Measurements from ENCODE around the gene CFAP221. TPM values are rescaled to one million over a fixed set of nuclear protein-coding genes. Genes with fewer than 3 reads are reported as not detected.
A peak's percentile ranks its signal among the peaks of the same experiment; 100 is the strongest.

CFAP221 gene
- total RNA-seq, 1 donor from 2014 or later = 1.8 TPM

GRCh38 chr2:119629323-119629825 lies 85.1 kb downstream of the CFAP221 start:
- no peak for DNase-seq (ENCODE audit: low spot score)
- ATAC-seq = no peak
- intact Hi-C loops (cut with DNase I) = no loop called here

GRCh38 chr2:119630121-119630520 lies 85.9 kb downstream of the CFAP221 start:
- ATAC-seq (no peak), DNase-seq (ENCODE audit: low spot score) (no peak)
- intact Hi-C loops (cut with DNase I) = no loop called here

- ATAC-seq = peak; percentile 46
- DNase-seq (ENCODE audit: low spot score) = no peak
- intact Hi-C loops (cut with DNase I) = no loop called here
These were observed 93.1 kb downstream of the CFAP221 start for GRCh38 chr2:119637371-119637770.

GRCh38 chr2:119638246-119638645 lies 94.0 kb downstream of the CFAP221 start:
- intact Hi-C loops (cut with DNase I) = no loop called here
- no peak for DNase-seq (ENCODE audit: low spot score)
- ATAC-seq = no peak

GRCh38 chr2:119638685-119639554 lies 94.7 kb downstream of the CFAP221 start:
- ATAC-seq (no peak), DNase-seq (ENCODE audit: low spot score) (no peak)
- intact Hi-C loops (cut with DNase I) = no loop called here

- DNase-seq (ENCODE audit: low spot score) = peak; percentile 84
- ATAC-seq = peak; percentile 89
- intact Hi-C loops (cut with DNase I) = no loop called here
These were observed 97.5 kb downstream of the CFAP221 start for GRCh38 chr2:119641562-119642258.

GRCh38 chr2:119644186-119644585 lies 99.9 kb downstream of the CFAP221 start:
- intact Hi-C loops (cut with DNase I) = no loop called here
- DNase-seq (ENCODE audit: low spot score) = no peak
- ATAC-seq = no peak

- intact Hi-C loops (cut with DNase I) = no loop called here
- ATAC-seq (no peak), DNase-seq (ENCODE audit: low spot score) (no peak)
These were observed 101.1 kb downstream of the CFAP221 start for GRCh38 chr2:119645173-119645855.

GRCh38 chr2:119646149-119646548 lies 101.9 kb downstream of the CFAP221 start:
- intact Hi-C loops (cut with DNase I) = no loop called here
- no peak for DNase-seq (ENCODE audit: low spot score)
- no peak for ATAC-seq

- ATAC-seq = no peak
- no peak for DNase-seq (ENCODE audit: low spot score)
- intact Hi-C loops (cut with DNase I) = no loop called here
These were observed 103.4 kb downstream of the CFAP221 start for GRCh38 chr2:119647440-119648169.

GRCh38 chr2:119649364-119649917 lies 105.2 kb downstream of the CFAP221 start:
- DNase-seq (ENCODE audit: low spot score) (no peak), ATAC-seq (no peak)
- intact Hi-C loops (cut with DNase I) = no loop called here

GRCh38 chr2:119650206-119650605 lies 106.0 kb downstream of the CFAP221 start:
- intact Hi-C loops (cut with DNase I) = no loop called here
- DNase-seq (ENCODE audit: low spot score) = no peak

GRCh38 chr2:119650846-119651370 lies 106.7 kb downstream of the CFAP221 start:
- no peak for DNase-seq (ENCODE audit: low spot score)
- intact Hi-C loops (cut with DNase I) = no loop called here
- ATAC-seq = no peak

More at GRCh38 chr2:119650206-119650605, 106.0 kb downstream of the CFAP221 start:
- no peak for ATAC-seq

- no peak for ATAC-seq
- intact Hi-C loops (cut with DNase I) = no loop called here
- no peak for DNase-seq (ENCODE audit: low spot score)
These were observed 113.4 kb downstream of the CFAP221 start for GRCh38 chr2:119657466-119658145.

- intact Hi-C loops (cut with DNase I) = no loop called here
- DNase-seq (ENCODE audit: low spot score) (no peak), ATAC-seq (no peak)
These were observed 115.5 kb downstream of the CFAP221 start for GRCh38 chr2:119659601-119660342.

- ATAC-seq = no peak
- intact Hi-C loops (cut with DNase I) = no loop called here
These were observed 116.1 kb downstream of the CFAP221 start for GRCh38 chr2:119660343-119660658.

GRCh38 chr2:119662297-119662696 lies 118.0 kb downstream of the CFAP221 start:
- ATAC-seq = no peak
- intact Hi-C loops (cut with DNase I) = no loop called here
- no peak for DNase-seq (ENCODE audit: low spot score)

More at GRCh38 chr2:119660343-119660658, 116.1 kb downstream of the CFAP221 start:
- DNase-seq (ENCODE audit: low spot score) = no peak
